ENCODE results near the gene CD3D.

The CD3D gene

GRCh38 chr11:118306556-118306955 is 35.9 kb downstream of the CD3D start:
- TF ChIP-seq, protein P1, sequence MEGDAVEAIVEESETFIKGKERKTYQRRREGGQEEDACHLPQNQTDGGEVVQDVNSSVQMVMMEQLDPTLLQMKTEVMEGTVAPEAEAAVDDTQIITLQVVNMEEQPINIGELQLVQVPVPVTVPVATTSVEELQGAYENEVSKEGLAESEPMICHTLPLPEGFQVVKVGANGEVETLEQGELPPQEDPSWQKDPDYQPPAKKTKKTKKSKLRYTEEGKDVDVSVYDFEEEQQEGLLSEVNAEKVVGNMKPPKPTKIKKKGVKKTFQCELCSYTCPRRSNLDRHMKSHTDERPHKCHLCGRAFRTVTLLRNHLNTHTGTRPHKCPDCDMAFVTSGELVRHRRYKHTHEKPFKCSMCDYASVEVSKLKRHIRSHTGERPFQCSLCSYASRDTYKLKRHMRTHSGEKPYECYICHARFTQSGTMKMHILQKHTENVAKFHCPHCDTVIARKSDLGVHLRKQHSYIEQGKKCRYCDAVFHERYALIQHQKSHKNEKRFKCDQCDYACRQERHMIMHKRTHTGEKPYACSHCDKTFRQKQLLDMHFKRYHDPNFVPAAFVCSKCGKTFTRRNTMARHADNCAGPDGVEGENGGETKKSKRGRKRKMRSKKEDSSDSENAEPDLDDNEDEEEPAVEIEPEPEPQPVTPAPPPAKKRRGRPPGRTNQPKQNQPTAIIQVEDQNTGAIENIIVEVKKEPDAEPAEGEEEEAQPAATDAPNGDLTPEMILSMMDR (IDR thresholded peaks at IDR 0.05; ENCODE audit: low read length, missing control alignments): no peak
- no peak overlapping the region for H3K4me3 ChIP-seq (replicated peaks; ENCODE audit: low read depth, low read length)
- no peak for DNase-seq (ENCODE audit: low read depth)

- H3K4me3 ChIP-seq (replicated peaks; ENCODE audit: low read depth, low read length): no peak overlapping the region
- TF ChIP-seq, protein P1 (IDR thresholded peaks at IDR 0.05; ENCODE audit: low read length, missing control alignments): no peak
- no peak for DNase-seq (ENCODE audit: low read depth)
Observed at GRCh38 chr11:118305726-118306125, 36.8 kb downstream of the CD3D start.

- DNase-seq (ENCODE audit: low read depth): no peak
- H3K4me3 ChIP-seq (replicated peaks; ENCODE audit: low read depth, low read length): no peak within 1 kb of the TSS
- TF ChIP-seq, protein P1 (IDR thresholded peaks at IDR 0.05; ENCODE audit: low read length, missing control alignments): no peak
Observed at GRCh38 chr11:118304568-118305248, 37.8 kb downstream of the CD3D start, which contains the start of gene CD3E. Gene CD3E (plus strand): TSS chr11:118304730. CDS start chr11:118304953, 223 bp downstream.

- H3K4me3 ChIP-seq (replicated peaks; ENCODE audit: low read depth, low read length): no peak overlapping the region
- DNase-seq (ENCODE audit: low read depth): no peak
- TF ChIP-seq, protein P1 (IDR thresholded peaks at IDR 0.05; ENCODE audit: low read length, missing control alignments): no peak
Observed at GRCh38 chr11:118304227-118304567, 38.3 kb downstream of the CD3D start.

GRCh38 chr11:118301600-118302195 is 40.8 kb downstream of the CD3D start:
- TF ChIP-seq, protein P1 (IDR thresholded peaks at IDR 0.05; ENCODE audit: low read length, missing control alignments): no peak
- no peak overlapping the region for H3K4me3 ChIP-seq (replicated peaks; ENCODE audit: low read depth, low read length)
- DNase-seq (ENCODE audit: low read depth): no peak

GRCh38 chr11:118295815-118296454 is 46.6 kb downstream of the CD3D start:
- TF ChIP-seq, protein P1 (IDR thresholded peaks at IDR 0.05; ENCODE audit: low read length, missing control alignments): peak; percentile 70
- DNase-seq (ENCODE audit: low read depth): peak; percentile 46
- no peak overlapping the region for H3K4me3 ChIP-seq (replicated peaks; ENCODE audit: low read depth, low read length)

Measured in fibroblast of pulmonary artery (primary cell).